CD4-positive, alpha-beta T cell treated with Interleukin-2 at 100 ng/mL for 4 hours (primary cell): Measurements from ENCODE around the gene MPI.
A peak's percentile ranks its signal among the peaks of the same experiment; 100 is the strongest.

Source experiments
- DNase-seq: peaks from one replicate; pipeline ENCODE4 v3.0.0-alpha.2; 2020; ENCODE audit warnings: low spot score

The MPI gene

GRCh38 chr15:74889883-74890664 is at the start of gene MPI:
TSS of gene MPI (plus strand) at chr15:74890042. CDS start at chr15:74890074, 32 bp downstream.
- DNase-seq: peak; percentile 85

GRCh38 chr15:74840851-74841775 is 48.7 kb upstream of the MPI start:
- DNase-seq: no peak

GRCh38 chr15:74841891-74842373 is 47.9 kb upstream of the MPI start:
- DNase-seq: no peak

- DNase-seq: peak; percentile 90
These were observed 47.0 kb upstream of the MPI start, which contains the start of gene ULK3 for GRCh38 chr15:74842581-74843444. TSS of gene ULK3 (minus strand) at chr15:74843156. CDS start at chr15:74843105, 51 bp downstream.

DNA sequence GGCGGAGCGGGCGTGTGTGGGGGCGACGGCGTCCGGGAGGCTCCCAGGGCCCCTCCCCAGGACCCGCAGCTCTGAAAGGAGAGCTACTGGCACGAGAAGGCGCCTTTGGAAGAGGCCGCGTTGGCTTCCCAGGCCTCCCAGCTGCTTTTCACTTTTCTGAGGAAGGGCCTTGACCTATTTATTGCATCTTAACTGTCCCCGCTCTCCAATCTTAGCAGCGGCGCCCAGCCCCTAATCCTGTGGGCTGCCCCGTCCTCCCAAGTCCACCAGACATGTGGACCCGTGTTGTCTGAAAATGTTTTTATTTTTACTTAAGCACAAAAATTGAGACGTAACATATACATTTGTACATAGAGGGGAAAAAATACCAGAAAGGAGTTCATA is 46.4 kb upstream of the MPI start:
- no peak for DNase-seq

DNA sequence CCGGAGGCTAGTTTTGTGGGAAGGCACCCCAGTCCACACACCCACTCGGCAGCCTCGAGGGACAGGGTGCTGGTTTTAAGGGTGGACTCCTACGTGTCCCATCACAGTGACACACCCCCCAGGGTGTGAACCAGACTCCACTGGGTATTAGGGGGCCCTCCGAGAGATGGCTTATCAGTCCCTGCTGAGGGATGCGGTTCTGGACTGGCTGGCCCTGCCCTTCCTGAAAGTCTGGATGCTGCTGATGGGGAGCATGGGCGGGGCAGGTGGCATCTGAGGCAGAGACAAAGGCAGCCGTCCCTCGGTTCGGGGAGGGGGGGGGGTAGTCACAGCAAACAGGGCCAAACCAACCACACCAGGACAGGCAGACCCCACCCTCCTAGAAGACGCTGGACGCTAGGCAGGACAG is 45.9 kb upstream of the MPI start:
- peak; percentile 7 for DNase-seq

DNA sequence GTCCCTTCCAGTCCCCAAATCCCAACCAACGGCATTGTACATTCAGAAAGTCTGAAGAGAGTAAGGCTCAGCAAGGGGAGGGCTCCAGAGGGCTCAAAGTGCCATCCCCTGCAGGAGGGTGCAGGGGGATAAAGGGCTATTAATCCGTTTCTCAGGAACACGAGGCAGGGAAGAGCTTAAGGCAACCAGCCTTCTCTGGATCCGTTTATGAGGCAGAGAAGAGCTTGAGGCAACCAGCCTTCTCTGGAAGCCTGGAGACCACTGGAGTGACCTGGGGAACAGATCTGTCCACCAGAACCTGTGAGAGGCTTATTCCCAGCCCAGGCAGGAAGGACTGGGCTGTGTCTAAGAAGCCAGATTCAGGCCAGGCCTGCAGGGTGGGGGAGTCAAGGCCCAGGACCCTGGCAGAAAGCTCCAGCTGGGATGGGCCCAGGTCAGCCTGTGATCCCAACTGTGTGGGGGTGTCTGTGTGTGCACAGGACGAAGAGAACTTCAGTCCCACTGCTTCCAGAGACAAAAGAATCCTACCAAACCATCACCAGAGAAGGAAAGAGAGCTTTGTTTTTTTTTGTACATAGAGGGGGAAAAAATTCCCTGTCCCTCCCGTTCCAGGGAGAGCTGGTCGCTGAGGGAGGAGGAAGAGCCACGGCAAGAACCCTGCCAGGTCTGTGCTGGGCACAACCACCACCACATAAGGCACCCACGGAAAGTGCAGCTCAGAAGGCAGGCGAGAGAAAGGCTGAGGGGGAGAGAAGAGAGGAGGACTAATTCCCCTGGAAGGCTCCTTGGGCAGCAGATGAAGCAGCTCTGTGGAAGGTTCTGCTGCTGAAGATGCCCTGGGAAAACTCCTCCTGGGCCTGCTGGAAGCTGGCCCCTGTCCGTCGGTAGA is 45.3 kb upstream of the MPI start:
- DNase-seq: no peak

- DNase-seq: peak; percentile 66
These were observed 44.7 kb upstream of the MPI start for GRCh38 chr15:74845208-74845568.

DNA sequence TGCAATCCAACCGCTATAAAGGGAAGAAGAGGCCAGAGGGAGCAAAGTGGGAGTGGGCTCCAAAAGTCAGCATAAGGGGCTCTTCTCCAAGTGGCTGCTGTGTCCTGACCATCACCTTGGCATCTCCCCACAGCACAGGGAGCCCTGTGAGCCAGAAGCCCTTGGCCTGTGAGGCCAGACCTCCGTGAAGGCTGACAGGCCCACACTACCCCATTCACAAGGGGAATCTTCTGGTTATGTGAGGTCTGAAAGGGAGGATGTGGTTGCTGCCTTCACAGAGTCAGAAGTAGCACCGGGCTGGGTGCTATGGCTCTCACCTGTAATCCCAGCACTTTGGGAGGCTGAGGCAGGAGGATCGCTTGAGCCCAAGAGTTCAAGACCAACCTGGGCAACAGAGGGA is 44.3 kb upstream of the MPI start:
- no peak for DNase-seq

- DNase-seq: no peak
These were observed 42.4 kb upstream of the MPI start for GRCh38 chr15:74847432-74847831.

DNA sequence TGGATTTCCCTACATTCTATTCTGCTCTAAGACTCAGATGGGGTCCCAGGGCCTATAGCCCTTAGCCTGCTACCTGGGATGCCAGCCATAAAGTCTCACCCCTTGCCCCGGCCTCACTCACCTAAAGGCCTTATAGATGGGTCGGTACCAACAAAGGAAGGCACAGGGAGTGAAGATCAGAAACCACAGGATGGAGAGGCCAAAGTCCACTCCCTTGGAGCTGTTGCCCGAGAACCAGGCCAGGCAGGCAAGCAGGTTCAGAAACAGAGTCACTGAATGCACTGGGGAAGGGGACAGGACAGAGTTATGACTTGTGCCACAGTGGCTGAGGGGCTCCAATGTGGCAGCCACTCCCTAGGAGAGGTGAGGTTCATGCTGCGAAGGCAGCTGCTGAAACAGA is 39.4 kb upstream of the MPI start:
- DNase-seq: no peak

DNA sequence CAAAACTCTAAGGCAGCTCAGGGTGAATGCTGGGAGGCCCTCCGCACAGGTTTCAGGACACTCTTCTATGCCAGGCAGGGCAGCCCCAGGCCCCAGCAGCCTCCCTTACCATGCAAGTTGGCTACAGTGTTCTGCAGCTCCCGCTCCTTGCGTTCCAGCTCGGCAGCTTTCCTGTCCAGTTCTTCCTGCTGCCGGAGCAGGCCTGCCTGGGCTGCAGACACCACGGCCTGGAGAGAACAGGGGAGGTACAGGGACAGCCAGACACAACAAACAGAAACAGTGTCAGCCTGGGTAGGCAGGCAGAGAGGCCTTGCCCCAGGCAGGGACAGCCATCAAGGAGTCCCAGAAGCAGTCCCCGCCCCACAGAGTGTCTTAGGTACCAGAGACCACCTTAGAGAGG is 37.9 kb upstream of the MPI start:
- DNase-seq: no peak

DNA sequence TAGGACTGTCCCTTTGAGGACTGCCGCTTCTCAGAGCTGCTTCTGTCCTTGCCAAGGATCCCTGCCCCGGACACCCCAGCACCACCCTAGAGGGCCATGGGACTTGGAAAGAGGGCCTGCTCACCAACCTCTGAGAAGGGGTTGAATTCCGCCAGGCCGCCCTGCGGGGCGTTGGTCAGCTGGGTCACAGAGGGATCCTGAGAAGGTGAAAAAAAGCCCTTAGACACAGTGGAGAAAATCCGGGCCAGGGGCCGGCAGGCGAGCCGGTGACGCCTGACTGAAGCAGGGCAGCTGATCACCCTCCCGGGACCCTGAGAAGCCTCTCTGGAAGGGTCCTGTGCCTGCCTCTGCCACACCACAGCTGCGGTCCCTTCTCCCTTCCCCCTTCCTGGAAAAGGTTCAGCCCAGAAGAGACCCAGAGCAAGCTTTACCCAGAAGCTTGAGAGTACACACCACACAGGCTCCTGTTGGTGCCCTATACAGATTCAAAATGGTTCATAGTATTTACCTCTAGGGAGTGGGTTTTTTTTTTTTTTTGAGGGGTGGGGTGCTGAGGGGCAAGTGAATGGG is 35.3 kb upstream of the MPI start:
- DNase-seq: no peak

- DNase-seq: no peak
These were observed 34.0 kb upstream of the MPI start for GRCh38 chr15:74855857-74856256.

DNA sequence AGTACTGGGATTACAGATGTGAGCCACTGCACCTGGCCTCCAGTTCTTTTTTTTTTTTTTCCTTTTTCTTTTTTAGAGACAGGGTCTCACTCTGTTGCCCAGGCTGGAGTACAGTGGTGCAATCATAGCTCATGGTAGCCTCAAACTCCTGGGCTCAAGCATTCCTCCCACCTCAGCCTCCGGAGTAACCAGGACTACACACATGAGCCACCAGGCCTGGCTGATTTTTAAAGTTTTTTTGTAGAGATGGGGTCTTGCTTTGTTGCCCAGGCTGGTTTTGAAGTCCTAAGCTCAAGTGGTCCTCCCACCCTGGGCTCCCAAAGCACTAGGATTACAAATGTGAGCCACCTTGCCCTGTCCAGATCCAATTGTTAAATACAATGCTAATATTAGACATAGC is 33.3 kb upstream of the MPI start:
- no peak for DNase-seq

- DNase-seq: no peak
These were observed 32.7 kb upstream of the MPI start for GRCh38 chr15:74857082-74857655.

DNA sequence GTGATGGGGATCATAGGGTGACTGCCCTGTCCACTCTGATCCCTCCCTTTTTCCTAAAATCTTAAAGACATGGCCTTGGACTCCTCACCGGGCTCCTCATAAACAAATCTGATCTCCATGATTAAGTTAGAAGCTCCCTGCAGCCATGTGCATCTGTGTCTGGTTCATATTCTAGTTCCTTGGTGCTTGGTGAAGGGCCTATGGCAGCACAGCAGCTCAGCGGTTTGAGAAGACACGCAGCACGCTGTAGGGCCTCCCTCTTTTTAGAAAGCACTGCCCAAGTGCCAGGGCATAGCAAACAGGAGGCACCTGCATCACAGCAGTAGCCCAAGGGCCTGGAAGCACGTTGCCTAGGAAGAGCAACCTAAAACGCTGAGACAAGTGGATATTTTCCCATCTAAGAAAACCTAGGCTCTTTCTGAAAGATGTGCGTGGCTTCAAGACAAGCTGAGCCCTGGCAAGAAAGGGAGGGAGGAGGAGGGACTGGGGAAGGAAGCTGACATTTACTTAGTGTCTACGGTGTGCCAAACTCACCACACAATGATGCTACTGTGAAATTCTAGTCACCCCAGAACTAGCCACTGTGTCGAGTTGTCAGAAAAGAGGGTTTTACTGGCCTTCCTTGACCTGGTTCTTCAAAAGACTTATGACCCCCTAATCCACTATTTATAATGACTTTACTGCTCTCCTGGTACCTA is 32.0 kb upstream of the MPI start:
- DNase-seq: no peak

DNA sequence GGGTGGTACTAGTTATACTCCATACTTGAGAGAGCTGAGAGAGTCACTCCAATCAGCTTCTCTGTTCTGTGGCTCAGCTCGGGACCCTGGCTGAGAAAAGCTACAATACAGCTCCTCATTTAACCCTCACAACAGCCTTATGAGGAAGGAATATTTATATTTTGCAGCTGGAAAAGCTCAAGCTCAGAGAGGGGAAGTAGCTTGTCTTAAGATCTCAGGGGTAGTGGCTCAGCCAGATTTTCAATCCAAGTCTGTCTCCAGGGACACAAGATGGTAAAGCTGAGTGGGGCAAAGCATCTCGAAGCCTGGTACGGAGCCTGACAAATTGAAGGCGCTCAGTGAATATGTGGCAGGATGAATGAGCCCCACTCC is 31.5 kb upstream of the MPI start:
- no peak for DNase-seq

GRCh38 chr15:74863239-74864056 is 26.4 kb upstream of the MPI start:
- DNase-seq: no peak
